Adrenal gland (tissue), 12 donors: ENCODE data around the gene XPNPEP2. TPM values are rescaled to one million over a fixed set of nuclear protein-coding genes. Genes with fewer than 3 reads are reported as not detected.
A peak's percentile ranks its signal among the peaks of the same experiment; 100 is the strongest.

ENCODE experiments used
- DNase-seq, 7 donors: peaks; one replicate each; pipeline ENCODE4 v3.0.0-alpha.2; 2019 to 2020
- H3K27ac ChIP-seq, 5 donors: fragments of 200-600 bp; sonication (generic) in 4 of 5; 1 replicate in 3 of 5; 2 replicates in 2 of 5; pipeline versions ENCODE4 v1.5.1 to v1.8.0; 2016 to 2020; ENCODE audit warnings: mild to moderate bottlenecking in 1 of 5
- H3K27me3 ChIP-seq: fragments of 200-600 bp; 2 replicates; pipeline ENCODE4 v1.8.0; 2021
- H3K36me3 ChIP-seq, 2 donors: fragments of 200-600 bp; replicated peaks in 1 of 2; 1 replicate in 1 of 2; 2 replicates in 1 of 2; pipeline versions ENCODE4 v1.5.1 to v1.8.0; 2018 to 2022
- H3K4me1 ChIP-seq, 2 donors: fragments of 200-600 bp; replicated peaks in 1 of 2; 1 replicate in 1 of 2; 2 replicates in 1 of 2; pipeline versions ENCODE4 v1.5.1 to v1.8.0; 2018 to 2021
- H3K4me3 ChIP-seq, 4 donors: fragments of 200-600 bp; sonication (generic) in 3 of 4; one replicate each; pipeline ENCODE4 v1.5.1; 2016 to 2018
- H3K9me3 ChIP-seq, 3 donors: fragments of 200-600 bp; sonication (generic) in 1 of 3; replicated peaks in 1 of 3; 1 replicate in 2 of 3; 2 replicates in 1 of 3; pipeline versions ENCODE4 v1.5.1 to v1.8.0; 2016 to 2021
- CTCF ChIP-seq, 6 experiments: fragments of 450-650 bp in 4 of 6; fragments of 200-600 bp in 2 of 6; sonication (generic) in 1 of 6; IDR thresholded peaks; 1 replicate in 5 of 6; 2 replicates in 1 of 6; pipeline versions ENCODE4 v1.5.1 to v1.8.0; 2016 to 2021; ENCODE audit warnings: antibody characterized with exemption in 6 of 6, mild to moderate bottlenecking in 2 of 6, moderate library complexity in 1 of 6
- POLR2A ChIP-seq, 2 donors: fragments of 450-650 bp; IDR thresholded peaks; one replicate each; pipeline ENCODE4 v1.6.1; 2017; ENCODE audit warnings: antibody characterized with exemption in 2 of 2, mild to moderate bottlenecking in 2 of 2, moderate library complexity in 1 of 2
- WGBS, 4 donors: extraction: QIAGEN DNeasy Blood & Tissue Kit in 2 of 4; methylation state at CpG; one replicate each; pipeline versions ENCODE4 v1.1.5 to v1.1.7; 2013 to 2017; 5-methylcytosine and 5-hydroxymethylcytosine counted together
- intact Hi-C, 2 donors: fragments of 100-400 bp; cut with DNase I; formaldehyde crosslinking; loops; one replicate each; pipeline versions ENCODE4 v1.14.1 to v1.15.0; 2022 to 2023
- polyA plus RNA-seq, 3 donors: library from polyadenylated mRNA; stranded (reverse); fragments of 200-250 nt in 2 of 3; fragments of 350-450 nt in 1 of 3; fragmentation: Illumina TruSeq in 1 of 3; extraction: RNeasy Lipid Tissue Mini Kit (QIAGEN cat#74804) in 1 of 3; gene quantifications; one replicate each; pipeline ENCODE4 v1.2.3, GENCODE V29; 2013 to 2014
- total RNA-seq, 9 donors: library from RNA; depleted of rRNA in 4 of 9; stranded (reverse); fragments of >200 nt in 4 of 9; fragments of 120-200 nt in 1 of 9; fragmentation: NEBNext Ultra II Directional in 1 of 9; extraction: Animal tissue kit (Norgen Biotek cat#: 25700) in 1 of 9; gene quantifications; one replicate each; pipeline versions ENCODE4 v1.1.0 to v1.2.4, GENCODE V29; 2013 to 2023
- donor health status: healthy with polysubstance abuse.
- donor health status: Bipolar disorder and iron deficiency.
- donor health status: DM: yes; HTN: yes; CAD: no.
- donor health status: DM: no; HTN: no; CAD: no.
- donor health status: DM: no; HTN: no; CAD: no.
- donor health status: DM: yes; HTN: yes; CAD: no.

The XPNPEP2 gene
- total and polyA plus RNA-seq, 12 donors = 0.18 to 5.4 (median 1.1) TPM

GRCh38 chrX:129743821-129744220, 5.0 kb downstream of the XPNPEP2 start:
- 66 to 87% (median 73%) methylated on average over 3 to 4 of the region's 4 CpGs for WGBS, 4 donors
- Histone ChIP-seq H3K9me3 (no peaks in the 10 kb centered on the region), H3K36me3 (no peaks in the 10 kb centered on the region), H3K27ac (no peak overlapping the region), H3K4me3 (no peak overlapping the region), H3K4me1 (no peaks in the 10 kb centered on the region), H3K27me3 (no peaks in the 10 kb centered on the region)
- no peak for TF ChIP-seq POLR2A (IDR thresholded peaks at IDR 0.05)
- no peak for TF ChIP-seq CTCF (IDR thresholded peaks at IDR 0.05)
- DNase-seq = no peak
- intact Hi-C loops = no loop called here

GRCh38 chrX:129744861-129745321, 6.1 kb downstream of the XPNPEP2 start:
- Histone ChIP-seq H3K4me3 (no peak overlapping the region), H3K27me3 (no peaks in the 10 kb centered on the region), H3K4me1 (no peaks in the 10 kb centered on the region), H3K36me3 (no peaks in the 10 kb centered on the region), H3K27ac (no peak overlapping the region), H3K9me3 (no peaks in the 10 kb centered on the region)
- intact Hi-C loops = no loop called here
- 77 to 90% (median 85%) methylated on average over 10 of the region's 10 CpGs for WGBS, 4 donors
- no peak for DNase-seq
- TF ChIP-seq POLR2A (IDR thresholded peaks at IDR 0.05) (no peak), CTCF (IDR thresholded peaks at IDR 0.05) (no peak)

GRCh38 chrX:129746557-129747470, 8.0 kb downstream of the XPNPEP2 start:
- H3K27ac ChIP-seq = no peak overlapping the region
- no peak overlapping the region for H3K4me3 ChIP-seq
- intact Hi-C loops = no loop called here
- H3K9me3 ChIP-seq = no peaks in the 10 kb centered on the region
- H3K4me1 ChIP-seq = no peaks in the 10 kb centered on the region
- no peak for TF ChIP-seq CTCF (IDR thresholded peaks at IDR 0.05)
- TF ChIP-seq POLR2A (IDR thresholded peaks at IDR 0.05) = no peak
- WGBS, 4 donors = 75 to 98% (median 87%) methylated on average over 6 to 7 of the region's 7 CpGs
- DNase-seq = no peak
- no peaks in the 10 kb centered on the region for H3K27me3 ChIP-seq
- no peaks in the 10 kb centered on the region for H3K36me3 ChIP-seq

- TF ChIP-seq POLR2A (IDR thresholded peaks at IDR 0.05) (no peak), CTCF (IDR thresholded peaks at IDR 0.05) (no peak)
- WGBS, 4 donors = 79 to 100% (median 94%) methylated on average over 3 to 4 of the region's 4 CpGs
- peak overlapping the region in 2 of 5 donors; percentile 4 to 59 for H3K27ac ChIP-seq
Measured at GRCh38 chrX:129747533-129747932, 8.8 kb downstream of the XPNPEP2 start.

More at GRCh38 chrX:129747533-129747932, 8.8 kb downstream of the XPNPEP2 start:
- Histone ChIP-seq H3K27me3 (no peaks in the 10 kb centered on the region), H3K4me1 (no peaks in the 10 kb centered on the region), H3K36me3 (no peaks in the 10 kb centered on the region), H3K4me3 (no peak overlapping the region), H3K9me3 (no peaks in the 10 kb centered on the region)
- DNase-seq = no peak
- intact Hi-C loops = no loop called here
